Measurements from ENCODE around the gene RHOU. TPM values are rescaled to one million over a fixed set of nuclear protein-coding genes. Genes with fewer than 3 reads are reported as not detected.

RHOU gene
- total RNA-seq, 1 donor from 2014 or later, result 29.5 TPM

GRCh38 chr1:228736844-228737445 lies 1.7 kb downstream of the RHOU start:
- no peak for DNase-seq (ENCODE audit: low spot score)

GRCh38 chr1:228737601-228738041 lies 2.3 kb downstream of the RHOU start:
- DNase-seq (ENCODE audit: low spot score), result no peak

- no peak for DNase-seq (ENCODE audit: low spot score)
Measured at GRCh38 chr1:228739826-228740225, 4.5 kb downstream of the RHOU start.

GRCh38 chr1:228740543-228741317 lies 5.5 kb downstream of the RHOU start:
- no peak for DNase-seq (ENCODE audit: low spot score)

- DNase-seq (ENCODE audit: low spot score), result no peak
Measured at GRCh38 chr1:228742281-228742860, 7.1 kb downstream of the RHOU start.

GRCh38 chr1:228743405-228743804 lies 8.1 kb downstream of the RHOU start:
- no peak for DNase-seq (ENCODE audit: low spot score)

- DNase-seq (ENCODE audit: low spot score), result no peak
Measured at GRCh38 chr1:228744356-228744755, 9.1 kb downstream of the RHOU start.

GRCh38 chr1:228744918-228745317 lies 9.6 kb downstream of the RHOU start:
- no peak for DNase-seq (ENCODE audit: low spot score)

GRCh38 chr1:228745497-228745896 lies 10.2 kb downstream of the RHOU start:
- DNase-seq (ENCODE audit: low spot score), result no peak

- no peak for DNase-seq (ENCODE audit: low spot score)
Measured at GRCh38 chr1:228747301-228747935, 12.1 kb downstream of the RHOU start.

- no peak for DNase-seq (ENCODE audit: low spot score)
Measured at GRCh38 chr1:228748029-228748428, 12.8 kb downstream of the RHOU start.

- DNase-seq (ENCODE audit: low spot score), result no peak
Measured at GRCh38 chr1:228748431-228748830, 13.2 kb downstream of the RHOU start.

GRCh38 chr1:228749765-228750164 lies 14.5 kb downstream of the RHOU start:
- DNase-seq (ENCODE audit: low spot score), result no peak

- DNase-seq (ENCODE audit: low spot score), result no peak
Measured at GRCh38 chr1:228750915-228751314, 15.6 kb downstream of the RHOU start.

GRCh38 chr1:228751360-228752098 lies 16.2 kb downstream of the RHOU start:
- no peak for DNase-seq (ENCODE audit: low spot score)

- no peak for DNase-seq (ENCODE audit: low spot score)
Measured at GRCh38 chr1:228752258-228752657, 17.0 kb downstream of the RHOU start.

GRCh38 chr1:228752675-228753265 lies 17.5 kb downstream of the RHOU start:
- no peak for DNase-seq (ENCODE audit: low spot score)

GRCh38 chr1:228753287-228753686 lies 18.0 kb downstream of the RHOU start:
- DNase-seq (ENCODE audit: low spot score), result no peak

GRCh38 chr1:228753786-228754360 lies 18.6 kb downstream of the RHOU start:
- no peak for DNase-seq (ENCODE audit: low spot score)

- no peak for DNase-seq (ENCODE audit: low spot score)
Measured at GRCh38 chr1:228754646-228755268, 19.5 kb downstream of the RHOU start.
